ENCODE measurements around the gene PRDM9. TPM values are rescaled to one million over a fixed set of nuclear protein-coding genes. Genes with fewer than 3 reads are reported as not detected.

The PRDM9 gene
- total RNA-seq, 1 experiment from 2014 or later, result not detected

DNA sequence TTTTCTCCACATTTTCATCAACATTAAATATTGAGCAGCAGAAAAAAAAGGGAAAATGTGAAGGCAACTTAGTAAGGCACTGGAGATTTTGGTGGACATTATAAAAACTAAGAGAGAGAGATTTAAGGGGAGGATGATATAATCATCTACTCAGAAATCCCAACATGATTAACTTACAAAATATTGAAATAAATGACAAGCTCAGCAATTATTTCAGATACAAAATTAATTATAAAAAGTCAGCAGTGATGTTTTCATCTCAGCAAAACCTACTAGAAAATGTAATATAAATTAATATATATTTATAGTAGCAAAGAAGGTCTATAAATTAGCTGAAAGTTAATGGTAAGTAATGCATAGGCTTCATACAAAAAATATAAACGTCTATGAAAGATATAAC, 30.8 kb upstream of the PRDM9 start:
- H3K9me3 ChIP-seq (ENCODE audit: control insufficient read depth, insufficient read depth, low read depth, low read length), result 0 out of 2 replicates have a peak, but pooled peaks cover 3% of the 10 kb centered on the region
- no peak for ATAC-seq
- CTCF ChIA-PET, result no interaction called here
- H3K36me3 ChIP-seq (ENCODE audit: control insufficient read depth, insufficient read depth, low read length), result no peaks in the 10 kb centered on the region
- POLR2A ChIA-PET, result no interaction called here
- intact Hi-C loops (cut with micrococcal nuclease; ENCODE audit: unreplicated experiment), result no loop called here
- H3K27me3 ChIP-seq (ENCODE audit: control insufficient read depth, insufficient read depth, low read length), result no peaks in the 10 kb centered on the region
- H3K4me3 ChIP-seq (ENCODE audit: low read depth in 2 of 2, low read length in 2 of 2), result no peak overlapping the region
- H3K27ac ChIP-seq (ENCODE audit: low read length), result no peak overlapping the region
- no TSS peak for BruUV-seq (replicated peaks)
- in situ Hi-C loops (cut with HindIII; ENCODE audit: low pct_unique_long_range_greater_than_20kb, low sequenced_read_pairs), result no loop called here
- TF ChIP-seq, protein P1, sequence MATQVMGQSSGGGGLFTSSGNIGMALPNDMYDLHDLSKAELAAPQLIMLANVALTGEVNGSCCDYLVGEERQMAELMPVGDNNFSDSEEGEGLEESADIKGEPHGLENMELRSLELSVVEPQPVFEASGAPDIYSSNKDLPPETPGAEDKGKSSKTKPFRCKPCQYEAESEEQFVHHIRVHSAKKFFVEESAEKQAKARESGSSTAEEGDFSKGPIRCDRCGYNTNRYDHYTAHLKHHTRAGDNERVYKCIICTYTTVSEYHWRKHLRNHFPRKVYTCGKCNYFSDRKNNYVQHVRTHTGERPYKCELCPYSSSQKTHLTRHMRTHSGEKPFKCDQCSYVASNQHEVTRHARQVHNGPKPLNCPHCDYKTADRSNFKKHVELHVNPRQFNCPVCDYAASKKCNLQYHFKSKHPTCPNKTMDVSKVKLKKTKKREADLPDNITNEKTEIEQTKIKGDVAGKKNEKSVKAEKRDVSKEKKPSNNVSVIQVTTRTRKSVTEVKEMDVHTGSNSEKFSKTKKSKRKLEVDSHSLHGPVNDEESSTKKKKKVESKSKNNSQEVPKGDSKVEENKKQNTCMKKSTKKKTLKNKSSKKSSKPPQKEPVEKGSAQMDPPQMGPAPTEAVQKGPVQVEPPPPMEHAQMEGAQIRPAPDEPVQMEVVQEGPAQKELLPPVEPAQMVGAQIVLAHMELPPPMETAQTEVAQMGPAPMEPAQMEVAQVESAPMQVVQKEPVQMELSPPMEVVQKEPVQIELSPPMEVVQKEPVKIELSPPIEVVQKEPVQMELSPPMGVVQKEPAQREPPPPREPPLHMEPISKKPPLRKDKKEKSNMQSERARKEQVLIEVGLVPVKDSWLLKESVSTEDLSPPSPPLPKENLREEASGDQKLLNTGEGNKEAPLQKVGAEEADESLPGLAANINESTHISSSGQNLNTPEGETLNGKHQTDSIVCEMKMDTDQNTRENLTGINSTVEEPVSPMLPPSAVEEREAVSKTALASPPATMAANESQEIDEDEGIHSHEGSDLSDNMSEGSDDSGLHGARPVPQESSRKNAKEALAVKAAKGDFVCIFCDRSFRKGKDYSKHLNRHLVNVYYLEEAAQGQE (IDR thresholded peaks at IDR 0.05; ENCODE audit: insufficient read depth in 1 of 2, low read depth in 2 of 2, low read length in 1 of 2), result no peak
- no peak for TF ChIP-seq POLR2AphosphoS5 (IDR thresholded peaks at IDR 0.05; ENCODE audit: low read depth, low read length)
- no peak for TF ChIP-seq SIN3A (IDR thresholded peaks at IDR 0.05; ENCODE audit: borderline replicate concordance, insufficient read depth, low read depth, low read length)
- TF ChIP-seq, protein P2, sequence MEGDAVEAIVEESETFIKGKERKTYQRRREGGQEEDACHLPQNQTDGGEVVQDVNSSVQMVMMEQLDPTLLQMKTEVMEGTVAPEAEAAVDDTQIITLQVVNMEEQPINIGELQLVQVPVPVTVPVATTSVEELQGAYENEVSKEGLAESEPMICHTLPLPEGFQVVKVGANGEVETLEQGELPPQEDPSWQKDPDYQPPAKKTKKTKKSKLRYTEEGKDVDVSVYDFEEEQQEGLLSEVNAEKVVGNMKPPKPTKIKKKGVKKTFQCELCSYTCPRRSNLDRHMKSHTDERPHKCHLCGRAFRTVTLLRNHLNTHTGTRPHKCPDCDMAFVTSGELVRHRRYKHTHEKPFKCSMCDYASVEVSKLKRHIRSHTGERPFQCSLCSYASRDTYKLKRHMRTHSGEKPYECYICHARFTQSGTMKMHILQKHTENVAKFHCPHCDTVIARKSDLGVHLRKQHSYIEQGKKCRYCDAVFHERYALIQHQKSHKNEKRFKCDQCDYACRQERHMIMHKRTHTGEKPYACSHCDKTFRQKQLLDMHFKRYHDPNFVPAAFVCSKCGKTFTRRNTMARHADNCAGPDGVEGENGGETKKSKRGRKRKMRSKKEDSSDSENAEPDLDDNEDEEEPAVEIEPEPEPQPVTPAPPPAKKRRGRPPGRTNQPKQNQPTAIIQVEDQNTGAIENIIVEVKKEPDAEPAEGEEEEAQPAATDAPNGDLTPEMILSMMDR (IDR thresholded peaks at IDR 0.05), result no peak
- TF ChIP-seq TCF7L2 (IDR thresholded peaks at IDR 0.05; ENCODE audit: low read depth, low read length), result no peak
- no peaks in the 10 kb centered on the region for H3K4me1 ChIP-seq (ENCODE audit: control insufficient read depth, insufficient read depth, low read length)
- DNase-seq (ENCODE audit: low read depth, low spot score), result no peak

DNA sequence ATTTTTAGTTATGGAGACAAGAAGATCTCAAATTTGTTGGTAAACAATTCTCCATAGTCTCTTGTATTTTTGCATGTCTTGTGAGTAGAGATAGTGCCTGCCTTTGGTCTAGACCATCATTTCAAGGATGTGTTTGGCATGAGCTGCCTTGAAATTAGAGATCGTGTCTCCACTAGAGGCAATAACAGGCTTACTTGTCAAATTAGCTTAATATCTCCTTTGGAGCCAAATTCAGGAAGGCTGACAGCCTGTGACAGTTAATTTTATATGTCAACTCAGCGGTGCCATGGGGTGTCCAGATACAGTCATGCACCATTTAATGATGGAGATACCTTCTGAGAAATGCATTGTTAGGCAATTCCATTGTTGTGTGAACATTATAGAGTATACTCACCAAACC, 24.8 kb upstream of the PRDM9 start:
- ChIA-PET CTCF (no interaction called here), POLR2A (interaction anchor here (0.6 kb wide), 1 partner anchor 158 kb away, joined by 6 read pairs; no protein-coding TSS in a partner anchor)
- DNase-seq (ENCODE audit: low read depth, low spot score) (no peak), ATAC-seq (no peak)
- Histone ChIP-seq H3K4me1 (ENCODE audit: control insufficient read depth, insufficient read depth, low read length) (no peaks in the 10 kb centered on the region), H3K36me3 (ENCODE audit: control insufficient read depth, insufficient read depth, low read length) (no peaks in the 10 kb centered on the region), H3K27ac (ENCODE audit: low read length) (no peak overlapping the region), H3K4me3 (ENCODE audit: low read depth in 2 of 2, low read length in 2 of 2) (no peak overlapping the region), H3K27me3 (ENCODE audit: control insufficient read depth, insufficient read depth, low read length) (no peaks in the 10 kb centered on the region), H3K9me3 (ENCODE audit: control insufficient read depth, insufficient read depth, low read depth, low read length) (no peaks in the 10 kb centered on the region)
- intact Hi-C loops (cut with micrococcal nuclease; ENCODE audit: unreplicated experiment) (no loop called here), in situ Hi-C loops (cut with HindIII; ENCODE audit: low pct_unique_long_range_greater_than_20kb, low sequenced_read_pairs) (no loop called here)
- no TSS peak for BruUV-seq (replicated peaks)
- TF ChIP-seq SIN3A (IDR thresholded peaks at IDR 0.05; ENCODE audit: borderline replicate concordance, insufficient read depth, low read depth, low read length), result no peak
- TF ChIP-seq TCF7L2 (IDR thresholded peaks at IDR 0.05; ENCODE audit: low read depth, low read length), result no peak
- no peak for TF ChIP-seq POLR2AphosphoS5 (IDR thresholded peaks at IDR 0.05; ENCODE audit: low read depth, low read length)
- TF ChIP-seq, protein P1 (IDR thresholded peaks at IDR 0.05; ENCODE audit: insufficient read depth in 1 of 2, low read depth in 2 of 2, low read length in 1 of 2), result no peak
- TF ChIP-seq, protein P2 (IDR thresholded peaks at IDR 0.05), result no peak
